Kidney epithelial cell (primary cell): Measurements from ENCODE around the gene RASGRF1. TPM values are rescaled to one million over a fixed set of nuclear protein-coding genes. Genes with fewer than 3 reads are reported as not detected.

Source experiments
- DNase-seq: peaks from one replicate; pipeline ENCODE4 v3.0.0-alpha.2; 2010; ENCODE audit warnings: low read depth
- H3K27me3 ChIP-seq: 2 replicates; pipeline ENCODE4 v1.6.0; 2011; ENCODE audit warnings: low read length; ENCODE audit not compliant: control insufficient read depth, insufficient read depth
- H3K36me3 ChIP-seq: 2 replicates; pipeline ENCODE4 v1.5.1; 2011; ENCODE audit warnings: low read length; ENCODE audit not compliant: control insufficient read depth, insufficient read depth
- H3K4me3 ChIP-seq: 2 replicates; pipeline ENCODE4 v1.5.1; 2011; ENCODE audit warnings: low read depth, mild to moderate bottlenecking, control low read depth, low read length
- CTCF ChIP-seq: IDR thresholded peaks from 2 replicates; pipeline ENCODE4 v1.5.1; 2011; ENCODE audit warnings: mild to moderate bottlenecking, moderate library complexity, low read length, control low read depth, inconsistent platforms; ENCODE audit not compliant: insufficient read depth, poor library complexity, severe bottlenecking
- total RNA-seq: library from RNA; depleted of rRNA; stranded (reverse); fragments of >200 nt; gene quantifications from 2 replicates; pipeline ENCODE4 v1.2.3, GENCODE V29; 2015

RASGRF1 gene
- total RNA-seq, 1 donor from 2014 or later: 1.4 TPM

GRCh38 chr15:79031201-79031600, 59.4 kb downstream of the RASGRF1 start:
- no peak overlapping the region for H3K4me3 ChIP-seq
- peaks cover 11% of the 10 kb centered on the region for H3K27me3 ChIP-seq
- H3K36me3 ChIP-seq: no peaks in the 10 kb centered on the region
- DNase-seq: no peak
- no peak for TF ChIP-seq CTCF

- no peak for TF ChIP-seq CTCF
- no peak overlapping the region for H3K4me3 ChIP-seq
- H3K36me3 ChIP-seq: no peaks in the 10 kb centered on the region
- peaks cover 8% of the 10 kb centered on the region for H3K27me3 ChIP-seq
- DNase-seq: no peak
Observed at GRCh38 chr15:79030470-79030869, 60.1 kb downstream of the RASGRF1 start.

- no peaks in the 10 kb centered on the region for H3K36me3 ChIP-seq
- no peak for DNase-seq
- peaks cover 6% of the 10 kb centered on the region for H3K27me3 ChIP-seq
- no peak overlapping the region for H3K4me3 ChIP-seq
- TF ChIP-seq CTCF: peak; percentile 86
Observed at GRCh38 chr15:79028411-79028964, 62.1 kb downstream of the RASGRF1 start.

GRCh38 chr15:79027532-79028410, 62.8 kb downstream of the RASGRF1 start:
- no peak for TF ChIP-seq CTCF
- no peak for DNase-seq
- H3K4me3 ChIP-seq: no peak overlapping the region
- no peaks in the 10 kb centered on the region for H3K36me3 ChIP-seq
- H3K27me3 ChIP-seq: peaks cover 6% of the 10 kb centered on the region

- Histone ChIP-seq H3K27me3 (peaks cover 6% of the 10 kb centered on the region), H3K36me3 (no peaks in the 10 kb centered on the region), H3K4me3 (no peak overlapping the region)
- no peak for DNase-seq
- no peak for TF ChIP-seq CTCF
Observed at GRCh38 chr15:79025802-79026201, 64.8 kb downstream of the RASGRF1 start.
